ENCODE measurements around the gene LRRC27.

DNA sequence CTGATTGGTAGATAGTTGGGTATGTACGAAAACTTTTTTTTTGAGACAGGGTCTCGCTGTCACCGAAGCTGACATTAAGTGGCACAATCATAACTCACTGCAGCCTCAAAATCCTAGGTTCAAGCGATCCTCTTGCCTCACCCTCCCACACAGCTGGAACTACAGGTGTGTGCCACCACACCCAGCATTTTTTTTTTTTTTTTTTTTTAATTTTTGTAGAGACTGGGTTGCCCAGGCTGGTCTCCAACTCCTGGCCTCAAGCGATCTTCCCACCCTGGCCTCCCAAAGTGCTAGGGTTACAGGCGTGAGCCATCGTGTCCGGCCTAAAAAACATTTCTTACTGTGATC is 1.5 kb upstream of the LRRC27 start:
- TF ChIP-seq POLR2A (IDR thresholded peaks at IDR 0.05) (no peak), POLR2AphosphoS5 (IDR thresholded peaks at IDR 0.05) (no peak)
- TF ChIP-seq, protein P1, sequence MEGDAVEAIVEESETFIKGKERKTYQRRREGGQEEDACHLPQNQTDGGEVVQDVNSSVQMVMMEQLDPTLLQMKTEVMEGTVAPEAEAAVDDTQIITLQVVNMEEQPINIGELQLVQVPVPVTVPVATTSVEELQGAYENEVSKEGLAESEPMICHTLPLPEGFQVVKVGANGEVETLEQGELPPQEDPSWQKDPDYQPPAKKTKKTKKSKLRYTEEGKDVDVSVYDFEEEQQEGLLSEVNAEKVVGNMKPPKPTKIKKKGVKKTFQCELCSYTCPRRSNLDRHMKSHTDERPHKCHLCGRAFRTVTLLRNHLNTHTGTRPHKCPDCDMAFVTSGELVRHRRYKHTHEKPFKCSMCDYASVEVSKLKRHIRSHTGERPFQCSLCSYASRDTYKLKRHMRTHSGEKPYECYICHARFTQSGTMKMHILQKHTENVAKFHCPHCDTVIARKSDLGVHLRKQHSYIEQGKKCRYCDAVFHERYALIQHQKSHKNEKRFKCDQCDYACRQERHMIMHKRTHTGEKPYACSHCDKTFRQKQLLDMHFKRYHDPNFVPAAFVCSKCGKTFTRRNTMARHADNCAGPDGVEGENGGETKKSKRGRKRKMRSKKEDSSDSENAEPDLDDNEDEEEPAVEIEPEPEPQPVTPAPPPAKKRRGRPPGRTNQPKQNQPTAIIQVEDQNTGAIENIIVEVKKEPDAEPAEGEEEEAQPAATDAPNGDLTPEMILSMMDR (IDR thresholded peaks at IDR 0.05 in 8 of 11, conservative IDR thresholded peaks at IDR 0.05 in 3 of 11), result no peak

All from spleen (tissue), 7 donors.